Hepatocyte (in vitro differentiated cells): ENCODE data around the gene NEDD8. TPM values are rescaled to one million over a fixed set of nuclear protein-coding genes. Genes with fewer than 3 reads are reported as not detected.

ENCODE experiments used
- DNase-seq: peaks from one replicate; pipeline ENCODE4 v3.0.0-alpha.2; 2016; ENCODE audit warnings: low spot score
- H2AFZ ChIP-seq: fragments of 200-600 bp; sonication (generic); 2 replicates; pipeline ENCODE4 v1.6.0; 2016; ENCODE audit warnings: antibody characterized with exemption, mild to moderate bottlenecking
- H3K27ac ChIP-seq: fragments of 200-600 bp; sonication (generic); 2 replicates; pipeline ENCODE4 v1.5.1; 2016; ENCODE audit warnings: mild to moderate bottlenecking
- H3K27me3 ChIP-seq: fragments of 200-600 bp; sonication (generic); 2 replicates; pipeline ENCODE4 v1.6.1; 2016
- H3K36me3 ChIP-seq: fragments of 200-600 bp; sonication (generic); replicated peaks from 2 replicates; pipeline ENCODE4 v1.5.1; 2016; ENCODE audit warnings: low read depth; ENCODE audit not compliant: insufficient read depth
- H3K4me1 ChIP-seq: fragments of 200-600 bp; sonication (generic); 2 replicates; pipeline ENCODE4 v1.5.1; 2016; ENCODE audit warnings: mild to moderate bottlenecking, moderate library complexity; ENCODE audit not compliant: insufficient read depth
- H3K4me2 ChIP-seq: fragments of 200-600 bp; sonication (generic); 2 replicates; pipeline ENCODE4 v1.6.0; 2016
- H3K4me3 ChIP-seq: fragments of 200-600 bp; sonication (generic); 2 replicates; pipeline ENCODE4 v1.5.1; 2016; ENCODE audit warnings: mild to moderate bottlenecking
- H3K79me2 ChIP-seq: fragments of 200-600 bp; sonication (generic); 2 replicates; pipeline ENCODE4 v1.6.0; 2017; ENCODE audit warnings: mild to moderate bottlenecking
- H3K9me2 ChIP-seq: fragments of 200-600 bp; sonication (generic); replicated peaks from 2 replicates; pipeline ENCODE4 v1.6.0; 2017; ENCODE audit warnings: mild to moderate bottlenecking; ENCODE audit not compliant: insufficient read depth
- H3K9me3 ChIP-seq: fragments of 200-600 bp; sonication (generic); 2 replicates; pipeline ENCODE4 v1.5.1; 2016; ENCODE audit warnings: low read depth, mild to moderate bottlenecking
- H4K20me1 ChIP-seq: fragments of 200-600 bp; sonication (generic); 2 replicates; pipeline ENCODE4 v1.6.0; 2016; ENCODE audit warnings: mild to moderate bottlenecking; ENCODE audit not compliant: insufficient read depth, poor library complexity, severe bottlenecking
- EZH2 ChIP-seq: fragments of 200-600 bp; sonication (generic); IDR thresholded peaks from 2 replicates; pipeline ENCODE4 v1.6.1; 2016; ENCODE audit warnings: antibody characterized with exemption, mild to moderate bottlenecking, borderline replicate concordance
- EZH2phosphoT487 ChIP-seq: fragments of 200-600 bp; sonication (generic); IDR thresholded peaks from one replicate; pipeline ENCODE4 v1.6.1; 2018; ENCODE audit warnings: antibody characterized with exemption, mild to moderate bottlenecking, low read depth, moderate library complexity; ENCODE audit not compliant: unreplicated experiment, severe bottlenecking
- WGBS: methylation state at CpG from one replicate; pipeline ENCODE4 v1.1.6; 2016; ENCODE audit warnings: low lambda C conversion rate; ENCODE audit errors: missing lambda C conversion rate; 5-methylcytosine and 5-hydroxymethylcytosine counted together
- polyA plus RNA-seq: library from polyadenylated mRNA; unstranded; fragments of >200 nt; fragmentation: Nextera tagmentation; extraction: Ambion mirVana; gene quantifications from 2 replicates; pipeline ENCODE4 v1.2.1, GENCODE V29; 2016
- total RNA-seq: library from RNA; depleted of rRNA; stranded (reverse); fragments of >200 nt; gene quantifications from 2 replicates; pipeline ENCODE4 v1.2.3, GENCODE V29; 2014
- TF ChIP-seq, protein P1 (sequence below): fragments of 200-600 bp; sonication (generic); IDR thresholded peaks from 2 replicates; pipeline ENCODE4 v1.5.1; 2016; ENCODE audit warnings: antibody characterized with exemption, mild to moderate bottlenecking; ENCODE audit not compliant: poor library complexity

Gene NEDD8
- total and polyA plus RNA-seq, 2 experiments from 2014 or later, result 162 to 326 TPM

GRCh38 chr14:24178399-24179178 is 53.6 kb downstream of the NEDD8 start:
- TF ChIP-seq EZH2 (no peak), EZH2phosphoT487 (no peak)
- TF ChIP-seq, protein P1, sequence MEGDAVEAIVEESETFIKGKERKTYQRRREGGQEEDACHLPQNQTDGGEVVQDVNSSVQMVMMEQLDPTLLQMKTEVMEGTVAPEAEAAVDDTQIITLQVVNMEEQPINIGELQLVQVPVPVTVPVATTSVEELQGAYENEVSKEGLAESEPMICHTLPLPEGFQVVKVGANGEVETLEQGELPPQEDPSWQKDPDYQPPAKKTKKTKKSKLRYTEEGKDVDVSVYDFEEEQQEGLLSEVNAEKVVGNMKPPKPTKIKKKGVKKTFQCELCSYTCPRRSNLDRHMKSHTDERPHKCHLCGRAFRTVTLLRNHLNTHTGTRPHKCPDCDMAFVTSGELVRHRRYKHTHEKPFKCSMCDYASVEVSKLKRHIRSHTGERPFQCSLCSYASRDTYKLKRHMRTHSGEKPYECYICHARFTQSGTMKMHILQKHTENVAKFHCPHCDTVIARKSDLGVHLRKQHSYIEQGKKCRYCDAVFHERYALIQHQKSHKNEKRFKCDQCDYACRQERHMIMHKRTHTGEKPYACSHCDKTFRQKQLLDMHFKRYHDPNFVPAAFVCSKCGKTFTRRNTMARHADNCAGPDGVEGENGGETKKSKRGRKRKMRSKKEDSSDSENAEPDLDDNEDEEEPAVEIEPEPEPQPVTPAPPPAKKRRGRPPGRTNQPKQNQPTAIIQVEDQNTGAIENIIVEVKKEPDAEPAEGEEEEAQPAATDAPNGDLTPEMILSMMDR, result no peak
- H3K27ac ChIP-seq, result peak overlapping the region; percentile 87

DNA sequence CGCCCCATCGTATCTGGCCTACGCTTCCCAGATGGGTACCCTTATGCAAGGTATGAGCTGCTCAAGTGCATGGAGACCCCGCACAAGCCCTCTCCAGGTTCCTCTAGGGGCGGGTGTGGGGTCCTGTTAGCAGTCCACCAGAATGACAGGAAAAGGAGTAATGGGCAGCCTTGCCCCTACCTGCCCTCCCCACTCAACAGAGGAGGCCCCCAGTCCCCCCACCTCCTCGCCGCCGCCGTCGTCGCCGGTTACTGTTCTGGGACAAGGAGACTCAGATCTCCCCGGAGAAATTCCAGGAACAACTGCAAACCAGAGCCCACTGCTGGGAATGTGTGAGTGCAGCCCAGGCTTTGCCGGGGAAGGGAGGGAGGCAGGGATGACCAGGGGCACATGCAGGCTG is 54.3 kb downstream of the NEDD8 start:
- H3K4me3 ChIP-seq, result no peak overlapping the region
- no peak overlapping the region for H2AFZ ChIP-seq
- H3K27me3 ChIP-seq, result no peaks in the 10 kb centered on the region
- no peak for TF ChIP-seq EZH2
- TF ChIP-seq, protein P1, result no peak
- no peak for TF ChIP-seq EZH2phosphoT487
- H3K9me3 ChIP-seq, result no peaks in the 10 kb centered on the region
- H3K4me1 ChIP-seq, result peaks cover 3% of the 10 kb centered on the region
- no peak for DNase-seq
- peaks cover 2% of the 10 kb centered on the region for H3K36me3 ChIP-seq
- H3K27ac ChIP-seq, result no peak overlapping the region
- peaks cover 19% of the 10 kb centered on the region for H3K79me2 ChIP-seq
- WGBS, result 92% methylated on average over 7 of the region's 14 CpGs
- H3K4me2 ChIP-seq, result no peak overlapping the region
- no peaks in the 10 kb centered on the region for H3K9me2 ChIP-seq
- H4K20me1 ChIP-seq, result no peaks in the 10 kb centered on the region

More at GRCh38 chr14:24178399-24179178, 53.6 kb downstream of the NEDD8 start:
- WGBS, result 89% methylated on average over 12 of the region's 12 CpGs
- H3K36me3 ChIP-seq, result peaks cover 2% of the 10 kb centered on the region
- DNase-seq, result no peak
- no peak overlapping the region for H3K4me3 ChIP-seq
- H3K79me2 ChIP-seq, result peaks cover 12% of the 10 kb centered on the region
- H3K9me3 ChIP-seq, result no peaks in the 10 kb centered on the region
- no peaks in the 10 kb centered on the region for H3K27me3 ChIP-seq
- H3K9me2 ChIP-seq, result no peaks in the 10 kb centered on the region
- H2AFZ ChIP-seq, result no peak overlapping the region
- no peaks in the 10 kb centered on the region for H3K4me1 ChIP-seq
- H4K20me1 ChIP-seq, result no peaks in the 10 kb centered on the region
- H3K4me2 ChIP-seq, result no peak overlapping the region

GRCh38 chr14:24177041-24177825 is 54.9 kb downstream of the NEDD8 start:
- no peak overlapping the region for H3K27ac ChIP-seq
- peaks cover 5% of the 10 kb centered on the region for H3K4me1 ChIP-seq
- H3K9me2 ChIP-seq, result no peaks in the 10 kb centered on the region
- no peak overlapping the region for H3K4me3 ChIP-seq
- no peaks in the 10 kb centered on the region for H3K9me3 ChIP-seq
- DNase-seq, result no peak
- H3K36me3 ChIP-seq, result peaks cover 2% of the 10 kb centered on the region
- 97% methylated on average over 12 of the region's 12 CpGs for WGBS
- H4K20me1 ChIP-seq, result no peaks in the 10 kb centered on the region
- no peak overlapping the region for H3K4me2 ChIP-seq
- H3K27me3 ChIP-seq, result no peaks in the 10 kb centered on the region
- H2AFZ ChIP-seq, result no peak overlapping the region
- peaks cover 25% of the 10 kb centered on the region for H3K79me2 ChIP-seq
- TF ChIP-seq, protein P1, result no peak
- TF ChIP-seq EZH2, result no peak
- no peak for TF ChIP-seq EZH2phosphoT487
